IMR-90 (cell line): ENCODE results near the gene ABCB9. TPM values are rescaled to one million over a fixed set of nuclear protein-coding genes. Genes with fewer than 3 reads are reported as not detected.

ENCODE experiments used
- ATAC-seq: fragments of 200-7000 bp; cut with Tn5 transposase; 2 replicates; pipeline ENCODE4 v1.9.1; 2020; ENCODE audit warnings: low read depth, mild to moderate bottlenecking, moderate library complexity
- BruUV-seq: library from RNA; stranded (reverse); fragments of 400-500 nt; replicated peaks from 2 replicates; lab custom pipeline; 2021; lab: Mats Ljungman, UMichigan
- CTCF ChIA-PET: fragments of 300-600 bp; formaldehyde crosslinking; extraction: SDS; loops from one replicate; lab custom pipeline; 2021; ENCODE audit warnings: antibody characterized with exemption; lab: Yijun Ruan, JAX
- POLR2A ChIA-PET: fragments of 300-600 bp; sonication (Branson Sonifier 250); formaldehyde crosslinking; loops from one replicate; lab custom pipeline; 2022; ENCODE audit warnings: antibody characterized with exemption; ENCODE audit not compliant: unreplicated experiment; lab: Charles Lee
- DNase-seq: peaks from one replicate; pipeline ENCODE4 v3.0.0; 2013
- H2AFZ ChIP-seq: replicated peaks from 2 replicates; pipeline ENCODE3; 2013; ENCODE audit warnings: low read length, mild to moderate bottlenecking; ENCODE audit not compliant: poor library complexity
- H2AK5ac ChIP-seq: 2 replicates; pipeline ENCODE4 v1.6.1; 2013; ENCODE audit warnings: low read depth, low read length, inconsistent platforms
- H2AK9ac ChIP-seq: replicated peaks from 2 replicates; pipeline ENCODE3; 2013; ENCODE audit warnings: mild to moderate bottlenecking, low read depth, low read length, moderate library complexity; ENCODE audit not compliant: poor library complexity
- H2BK120ac ChIP-seq: 2 replicates; pipeline ENCODE4 v1.6.1; 2013; ENCODE audit warnings: low read depth, low read length, inconsistent platforms
- H2BK15ac ChIP-seq: 3 replicates; pipeline ENCODE4 v1.6.1; 2013; ENCODE audit warnings: low read depth, low read length, inconsistent platforms
- H2BK20ac ChIP-seq: 2 replicates; pipeline ENCODE4 v1.6.1; 2013; ENCODE audit warnings: low read depth, mild to moderate bottlenecking, inconsistent platforms, low read length, moderate library complexity
- H2BK5ac ChIP-seq: 2 replicates; pipeline ENCODE4 v1.6.1; 2013; ENCODE audit warnings: mild to moderate bottlenecking, low read depth, low read length, inconsistent platforms; ENCODE audit not compliant: poor library complexity, severe bottlenecking
- H3K14ac ChIP-seq: replicated peaks from 2 replicates; pipeline ENCODE4 v1.6.1; 2013; ENCODE audit warnings: low read depth, low read length, inconsistent platforms
- H3K18ac ChIP-seq: 2 replicates; pipeline ENCODE4 v1.6.1; 2013; ENCODE audit warnings: low read depth, low read length, control low read depth
- H3K23ac ChIP-seq: 2 replicates; pipeline ENCODE4 v1.6.1; 2013; ENCODE audit warnings: low read depth, low read length, inconsistent platforms
- H3K27ac ChIP-seq: 2 replicates; pipeline ENCODE4 v1.5.1; 2013; ENCODE audit warnings: mild to moderate bottlenecking, control low read depth, low read length; ENCODE audit not compliant: insufficient read depth
- H3K27me3 ChIP-seq: 2 replicates; pipeline ENCODE4 v1.6.1; 2013; ENCODE audit warnings: low read length; ENCODE audit not compliant: control insufficient read depth, insufficient read depth
- H3K36me3 ChIP-seq: 2 replicates; pipeline ENCODE4 v1.6.1; 2013; ENCODE audit warnings: low read length, mixed read lengths; ENCODE audit not compliant: control insufficient read depth, insufficient read depth
- H3K4ac ChIP-seq: 2 replicates; pipeline ENCODE4 v1.6.1; 2013; ENCODE audit warnings: low read depth, low read length, inconsistent platforms
- H3K4me1 ChIP-seq: 2 replicates; pipeline ENCODE4 v1.6.1; 2013; ENCODE audit warnings: low read length, mixed read lengths; ENCODE audit not compliant: control insufficient read depth, insufficient read depth
- H3K4me2 ChIP-seq: 2 replicates; pipeline ENCODE4 v1.6.1; 2013; ENCODE audit warnings: low read depth, mild to moderate bottlenecking, control low read depth, low read length, moderate library complexity
- H3K4me3 ChIP-seq: 2 replicates; pipeline ENCODE4 v1.5.1; 2013; ENCODE audit warnings: low read depth, mild to moderate bottlenecking, control low read depth, low read length, moderate library complexity; ENCODE audit not compliant: insufficient read depth
- H3K56ac ChIP-seq: 2 replicates; pipeline ENCODE4 v1.6.1; 2013; ENCODE audit warnings: low read length, inconsistent platforms; ENCODE audit not compliant: insufficient read depth; ENCODE audit errors: extremely low read depth
- H3K79me1 ChIP-seq, 2 experiments: 2 replicates each; pipeline ENCODE4 v1.6.1; 2013; ENCODE audit warnings: low read length in 2 of 2, inconsistent platforms in 1 of 2, low read depth in 1 of 2
- H3K9ac ChIP-seq: 2 replicates; pipeline ENCODE4 v1.6.1; 2013; ENCODE audit warnings: low read depth, low read length, control low read depth
- H3K9me1 ChIP-seq: 2 replicates; pipeline ENCODE4 v1.6.1; 2013; ENCODE audit warnings: low read length, inconsistent platforms; ENCODE audit not compliant: insufficient read depth
- H3K9me3 ChIP-seq: 2 replicates; pipeline ENCODE4 v1.6.1; 2013; ENCODE audit warnings: low read length; ENCODE audit not compliant: control insufficient read depth, insufficient read depth
- H4K20me1 ChIP-seq: 2 replicates; pipeline ENCODE4 v1.6.1; 2013; ENCODE audit warnings: low read length, inconsistent platforms; ENCODE audit not compliant: insufficient read depth
- H4K5ac ChIP-seq: 2 replicates; pipeline ENCODE4 v1.6.1; 2013; ENCODE audit warnings: mild to moderate bottlenecking, low read depth, low read length, control low read depth
- H4K8ac ChIP-seq, 2 experiments: 2 replicates each; pipeline ENCODE4 v1.6.1; 2013; ENCODE audit warnings: low read depth in 2 of 2, low read length in 2 of 2, control low read depth in 1 of 2, inconsistent platforms in 1 of 2
- H4K91ac ChIP-seq: 2 replicates; pipeline ENCODE4 v1.6.1; 2013; ENCODE audit warnings: low read depth, low read length, inconsistent platforms; ENCODE audit not compliant: insufficient read depth
- BHLHE40 ChIP-seq: fragments of 150-350 bp; IDR thresholded peaks from 2 replicates; pipeline ENCODE4 v1.6.1; 2016; ENCODE audit warnings: mild to moderate bottlenecking, low read depth, low read length
- CEBPB ChIP-seq: IDR thresholded peaks from 2 replicates; pipeline ENCODE4 v1.6.1; 2012; ENCODE audit warnings: low read depth, low read length, improper control_type of control experiment
- CHD1 ChIP-seq: IDR thresholded peaks from 2 replicates; pipeline ENCODE4 v1.6.1; 2012; ENCODE audit warnings: low read depth, low read length, improper control_type of control experiment
- CTCF ChIP-seq: conservative IDR thresholded peaks from 2 replicates; pipeline ENCODE4 v1.5.1; 2012; ENCODE audit warnings: mild to moderate bottlenecking, low read depth, low read length, improper control_type of control experiment
- ELK1 ChIP-seq: fragments of 150-350 bp; IDR thresholded peaks from 2 replicates; pipeline ENCODE4 v1.6.1; 2016; ENCODE audit warnings: low read depth, mild to moderate bottlenecking, low read length, moderate library complexity, borderline replicate concordance
- FOS ChIP-seq: fragments of 150-350 bp; IDR thresholded peaks from 2 replicates; pipeline ENCODE4 v1.6.1; 2016; ENCODE audit warnings: low read depth, low read length
- MXI1 ChIP-seq: IDR thresholded peaks from 2 replicates; pipeline ENCODE4 v1.6.1; 2012; ENCODE audit warnings: low read depth, mild to moderate bottlenecking, low read length, moderate library complexity, borderline replicate concordance
- POLR2A ChIP-seq: IDR thresholded peaks from 2 replicates; pipeline ENCODE4 v1.6.1; 2012; ENCODE audit warnings: mild to moderate bottlenecking, low read depth, low read length
- RAD21 ChIP-seq: IDR thresholded peaks from 2 replicates; pipeline ENCODE4 v1.6.1; 2012; ENCODE audit warnings: low read length, improper control_type of control experiment
- RFX5 ChIP-seq: IDR thresholded peaks from 2 replicates; pipeline ENCODE4 v1.8.0; 2012; ENCODE audit warnings: low read depth, mild to moderate bottlenecking, low read length, moderate library complexity
- SMC3 ChIP-seq: fragments of 150-350 bp; IDR thresholded peaks from 2 replicates; pipeline ENCODE4 v1.6.1; 2016; ENCODE audit warnings: low read depth, mild to moderate bottlenecking, antibody characterized with exemption, low read length, moderate library complexity
- USF2 ChIP-seq: fragments of 150-350 bp; IDR thresholded peaks from 2 replicates; pipeline ENCODE4 v1.6.1; 2017; ENCODE audit warnings: mild to moderate bottlenecking, antibody characterized with exemption, low read length, low read depth
- WGBS, 2 experiments: methylation state at CpG; one replicate each; pipeline versions ENCODE4 v1.1.5 to v1.1.7; 2013; ENCODE audit warnings: missing lambda C conversion rate in 2 of 2; ENCODE audit not compliant: insufficient read length in 1 of 2; ENCODE audit errors: extremely low coverage in 2 of 2; 5-methylcytosine and 5-hydroxymethylcytosine counted together
- dilution Hi-C: fragments of 300-500 bp; cut with HindIII; formaldehyde crosslinking; loops from one replicate; pipeline ENCODE4 v1.14.3; 2018; ENCODE audit warnings: low sequenced_read_pairs; ENCODE audit not compliant: unreplicated experiment
- in situ Hi-C: fragments of 300-500 bp; cut with MboI; formaldehyde crosslinking; loops from 3 replicates; pipeline ENCODE4 v1.14.3; 2019; ENCODE audit warnings: low sequenced_read_pairs, inconsistent platforms, mixed read lengths
- intact Hi-C: fragments of 100-400 bp; cut with micrococcal nuclease; formaldehyde crosslinking; loops from 2 replicates; pipeline ENCODE4 v1.10.0; 2022
- polyA plus RNA-seq, 3 experiments: library from polyadenylated mRNA; depleted of rRNA; stranded (reverse); fragments of >200 nt; gene quantifications; 2 replicates each; pipeline ENCODE4 v1.2.3, GENCODE V29; 2012; ENCODE audit warnings: low replicate concordance in 1 of 3
- total RNA-seq: library from RNA; depleted of rRNA; stranded (reverse); fragments of >200 nt; gene quantifications from 2 replicates; pipeline ENCODE4 v1.2.3, GENCODE V29; 2012

Gene ABCB9
- total and polyA plus RNA-seq, 2 of the 4 experiments (the other 2 are of a cell fraction): 5.6 to 8.3 TPM

- Histone ChIP-seq H3K9me1 (peaks cover 18% of the 10 kb centered on the region; the same call in 1 of the 2 replicates), H3K27me3 (no peaks in the 10 kb centered on the region), H2AK5ac (peak overlapping the region; percentile 94), H3K14ac (peak overlapping the region; percentile 94), H2BK15ac (no peak overlapping the region), H3K56ac (peak overlapping the region; percentile 72), H2AFZ (peak overlapping the region; percentile 99), H3K9ac (peak overlapping the region; percentile 98), H2BK120ac (peak overlapping the region; percentile 2; the same call in 1 of the 2 replicates), H4K91ac (peak overlapping the region; percentile 87), H3K9me3 (no peaks in the 10 kb centered on the region), H3K4me1 (peaks cover 27% of the 10 kb centered on the region), H4K20me1 (peaks cover 15% of the 10 kb centered on the region), H3K4me3 (peak overlapping the region; percentile 85), H4K5ac (peak overlapping the region; percentile 3), H3K36me3 (peaks cover 27% of the 10 kb centered on the region), H3K4me2 (peak overlapping the region; percentile 97), H3K27ac (peak overlapping the region; percentile 89), H2BK5ac (peak overlapping the region; percentile 41), H3K4ac (peak overlapping the region; percentile 82), H2AK9ac (peak overlapping the region; percentile 98), H3K18ac (no peak overlapping the region), H3K79me1 (peaks cover 16 to 63% of the 10 kb centered on the region in 2 experiments; a peak in 3 of 4 replicates), H4K8ac (peak overlapping the region; percentile 74 to 85; a peak in 3 of 4 replicates), H2BK20ac (no peak overlapping the region), H3K23ac (peak overlapping the region; percentile 96)
- POLR2A ChIA-PET: no interaction called here
- no peak for DNase-seq
- dilution Hi-C loops: loop anchor here (25.0 kb wide), 1 partner anchor 255 kb away; the partner anchor contains the start of genes MPHOSPH9 and MTRFR
- no peak for ATAC-seq
- WGBS, 2 experiments: 87% methylated on average over 13 of the region's 25 CpGs; no CpG with 5 or more reads in 1 of the 2 experiments
- in situ Hi-C loops: loop anchor here (10.0 kb wide), 1 partner anchor 163 kb away; no protein-coding TSS in a partner anchor
- BruUV-seq: TSS peak; percentile 96
- intact Hi-C loops: loop anchor here (2.0 kb wide), 1 partner anchor 61 kb away; no protein-coding TSS in a partner anchor
- CTCF ChIA-PET: no interaction called here
- TF ChIP-seq SMC3 (no peak), BHLHE40 (no peak), RAD21 (no peak), MXI1 (no peak), RFX5 (no peak), CTCF (no peak), POLR2A (no peak), ELK1 (no peak), CEBPB (no peak), USF2 (no peak), FOS (no peak), CHD1 (no peak)
These were observed 15.6 kb upstream of the ABCB9 start for GRCh38 chr12:122981587-122982476.
